Esophagus squamous epithelium (tissue), 5 donors: ENCODE data around the gene IAH1. TPM values are rescaled to one million over a fixed set of nuclear protein-coding genes. Genes with fewer than 3 reads are reported as not detected.

Source experiments
- DNase-seq: peaks from one replicate; lab custom pipeline; 2025; lab: John Stamatoyannopoulos, UW
- H3K27ac ChIP-seq, 4 donors: fragments of 200-600 bp; sonication (generic); one replicate each; pipeline ENCODE4 v1.5.1; 2016 to 2019; ENCODE audit warnings: mild to moderate bottlenecking in 1 of 4
- H3K27me3 ChIP-seq, 4 donors: fragments of 200-600 bp; sonication (generic); 1 replicate in 3 of 4; 2 replicates in 1 of 4; pipeline versions ENCODE4 v1.5.1 to v1.6.0; 2017 to 2021; ENCODE audit warnings: antibody characterized with exemption in 1 of 4
- H3K36me3 ChIP-seq, 3 donors: fragments of 200-600 bp; sonication (generic); one replicate each; pipeline ENCODE4 v1.5.1; 2016 to 2019
- H3K4me1 ChIP-seq, 3 donors: fragments of 200-600 bp; sonication (generic); one replicate each; pipeline ENCODE4 v1.5.1; 2017 to 2019
- H3K4me3 ChIP-seq, 4 donors: fragments of 200-600 bp; sonication (generic); 1 replicate in 3 of 4; 2 replicates in 1 of 4; pipeline ENCODE4 v1.5.1; 2016 to 2019; ENCODE audit warnings: mild to moderate bottlenecking in 2 of 4, moderate library complexity in 1 of 4
- H3K9me3 ChIP-seq, 3 donors: fragments of 200-600 bp; sonication (generic); one replicate each; pipeline ENCODE4 v1.5.1; 2016 to 2019
- POLR2A ChIP-seq, 4 donors: fragments of 450-650 bp; IDR thresholded peaks; one replicate each; pipeline ENCODE4 v1.6.1; 2017; ENCODE audit warnings: antibody characterized with exemption in 4 of 4, mild to moderate bottlenecking in 4 of 4, moderate library complexity in 3 of 4
- WGBS, 2 donors: methylation state at CpG; one replicate each; pipeline ENCODE4 v1.1.5; 2018; 5-methylcytosine and 5-hydroxymethylcytosine counted together
- intact Hi-C: fragments of 100-400 bp; cut with DNase I; formaldehyde crosslinking; loops from one replicate; pipeline ENCODE4 v1.15.0; 2022
- total RNA-seq, 4 donors: library from RNA; depleted of rRNA; stranded (reverse); fragments of >200 nt; gene quantifications; one replicate each; pipeline ENCODE4 v1.1.0, GENCODE V29; 2016
- TF ChIP-seq, protein P1 (sequence below), 6 experiments: fragments of 450-650 bp in 4 of 6; fragments of 200-600 bp in 2 of 6; sonication (generic) in 2 of 6; IDR thresholded peaks; one replicate each; pipeline ENCODE4 v1.5.1; 2016 to 2019; ENCODE audit warnings: antibody characterized with exemption in 6 of 6, mild to moderate bottlenecking in 4 of 6, moderate library complexity in 4 of 6
- donor health status: DM: yes; HTN: yes; CAD: no.

The IAH1 gene
- total RNA-seq, 4 donors from 2014 or later = 6.0 to 47.9 (median 25.2) TPM

DNA sequence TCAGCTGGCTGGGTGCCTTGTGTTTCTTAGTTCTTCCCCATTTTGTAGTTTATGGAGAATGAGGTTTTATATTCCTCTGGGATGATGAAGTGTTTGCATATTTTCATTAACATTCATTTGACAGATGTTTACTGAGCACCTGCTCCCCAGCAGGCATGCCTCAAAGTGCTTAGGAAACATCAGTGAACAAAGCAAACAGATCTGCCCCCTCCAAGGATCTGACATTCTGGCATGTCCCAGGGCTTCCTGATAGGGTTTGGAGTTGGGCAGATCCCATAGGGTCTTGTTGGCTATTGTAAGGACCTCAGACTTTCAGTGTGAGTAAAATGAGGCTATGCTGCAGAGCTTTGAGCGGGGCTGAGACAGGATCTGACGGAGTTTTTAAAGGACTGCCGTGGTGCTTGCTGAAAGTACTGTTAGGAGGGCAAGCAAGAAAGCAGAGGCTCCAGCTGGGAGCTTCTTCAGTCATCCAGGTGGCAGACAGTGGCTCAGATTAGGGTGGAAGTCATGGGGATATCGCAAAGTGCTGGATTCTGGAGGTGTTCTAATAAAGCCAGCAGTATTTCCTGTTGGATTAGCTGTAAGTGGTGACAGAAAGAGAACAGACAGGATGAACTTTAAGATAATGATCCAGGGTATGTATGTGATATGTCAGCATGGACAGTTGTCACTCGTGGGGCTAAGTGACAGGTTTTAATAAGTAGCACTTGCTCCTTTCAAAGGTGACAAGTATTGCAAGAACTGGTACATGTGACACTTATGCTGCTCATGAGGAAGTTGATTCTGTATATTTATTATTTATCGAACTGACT, 11.3 kb upstream of the IAH1 start:
- Histone ChIP-seq H3K9me3 (no peaks in the 10 kb centered on the region), H3K27me3 (no peaks in the 10 kb centered on the region), H3K36me3 (peaks cover 0 to 86% (median 0%) of the 10 kb centered on the region in 3 donors), H3K4me3 (no peak overlapping the region), H3K4me1 (peaks cover 0 to 7% (median 0%) of the 10 kb centered on the region in 3 donors), H3K27ac (no peak overlapping the region)
- intact Hi-C loops = no loop called here
- no peak for DNase-seq
- 79 to 83% methylated on average over 5 to 6 of the region's 6 CpGs for WGBS, 2 donors
- TF ChIP-seq, protein P1, sequence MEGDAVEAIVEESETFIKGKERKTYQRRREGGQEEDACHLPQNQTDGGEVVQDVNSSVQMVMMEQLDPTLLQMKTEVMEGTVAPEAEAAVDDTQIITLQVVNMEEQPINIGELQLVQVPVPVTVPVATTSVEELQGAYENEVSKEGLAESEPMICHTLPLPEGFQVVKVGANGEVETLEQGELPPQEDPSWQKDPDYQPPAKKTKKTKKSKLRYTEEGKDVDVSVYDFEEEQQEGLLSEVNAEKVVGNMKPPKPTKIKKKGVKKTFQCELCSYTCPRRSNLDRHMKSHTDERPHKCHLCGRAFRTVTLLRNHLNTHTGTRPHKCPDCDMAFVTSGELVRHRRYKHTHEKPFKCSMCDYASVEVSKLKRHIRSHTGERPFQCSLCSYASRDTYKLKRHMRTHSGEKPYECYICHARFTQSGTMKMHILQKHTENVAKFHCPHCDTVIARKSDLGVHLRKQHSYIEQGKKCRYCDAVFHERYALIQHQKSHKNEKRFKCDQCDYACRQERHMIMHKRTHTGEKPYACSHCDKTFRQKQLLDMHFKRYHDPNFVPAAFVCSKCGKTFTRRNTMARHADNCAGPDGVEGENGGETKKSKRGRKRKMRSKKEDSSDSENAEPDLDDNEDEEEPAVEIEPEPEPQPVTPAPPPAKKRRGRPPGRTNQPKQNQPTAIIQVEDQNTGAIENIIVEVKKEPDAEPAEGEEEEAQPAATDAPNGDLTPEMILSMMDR (IDR thresholded peaks at IDR 0.05) = no peak
- TF ChIP-seq POLR2A (IDR thresholded peaks at IDR 0.05) = no peak

DNA sequence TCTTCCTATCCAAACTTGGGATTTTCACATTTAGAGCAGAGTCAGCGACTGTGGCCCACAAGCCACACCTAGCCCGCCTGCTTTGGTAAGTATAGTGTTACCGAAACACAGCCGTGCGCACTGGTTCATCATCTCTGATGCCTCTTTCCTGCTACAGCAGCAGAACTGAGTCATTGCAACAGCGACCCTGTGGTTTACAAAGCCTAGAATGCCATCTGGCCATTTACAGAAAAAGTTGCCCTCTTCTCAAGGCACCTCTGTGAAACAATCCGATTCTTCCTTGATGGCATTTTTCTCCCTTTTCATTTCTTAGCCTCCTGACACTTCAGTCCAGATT, 10.7 kb upstream of the IAH1 start:
- DNase-seq = no peak
- TF ChIP-seq POLR2A (IDR thresholded peaks at IDR 0.05) = no peak
- TF ChIP-seq, protein P1 (IDR thresholded peaks at IDR 0.05) = no peak
- Histone ChIP-seq H3K27ac (no peak overlapping the region), H3K4me1 (peaks cover 0 to 8% (median 0%) of the 10 kb centered on the region in 3 donors), H3K9me3 (no peaks in the 10 kb centered on the region), H3K27me3 (no peaks in the 10 kb centered on the region), H3K36me3 (peaks cover 0 to 86% (median 0%) of the 10 kb centered on the region in 3 donors), H3K4me3 (no peak overlapping the region)
- WGBS, 2 donors = 55 to 68% methylated on average over 7 of the region's 7 CpGs
- intact Hi-C loops = no loop called here

DNA sequence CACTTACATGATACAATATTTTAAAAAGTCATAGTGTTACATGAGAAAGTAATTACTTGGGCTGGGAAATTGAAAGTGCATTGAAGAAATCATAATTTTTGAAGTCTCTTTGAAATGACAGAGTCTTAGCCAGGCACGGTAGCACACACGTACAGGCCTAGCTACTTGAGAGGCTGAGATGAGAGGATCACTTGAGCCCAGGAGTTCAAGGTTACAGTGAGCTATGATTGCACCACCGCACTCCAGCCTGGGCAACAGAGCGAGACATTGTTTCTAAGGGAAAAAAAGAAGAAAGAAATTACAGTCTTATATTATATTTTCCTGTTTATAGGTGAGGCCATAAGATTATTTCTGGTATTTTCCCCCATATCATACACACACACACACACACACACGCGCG, 9.2 kb upstream of the IAH1 start:
- TF ChIP-seq, protein P1 (IDR thresholded peaks at IDR 0.05) = no peak
- TF ChIP-seq POLR2A (IDR thresholded peaks at IDR 0.05) = no peak
- no peaks in the 10 kb centered on the region for H3K9me3 ChIP-seq
- H3K27ac ChIP-seq = no peak overlapping the region
- peaks cover 0 to 86% (median 0%) of the 10 kb centered on the region in 3 donors for H3K36me3 ChIP-seq
- H3K27me3 ChIP-seq = no peaks in the 10 kb centered on the region
- WGBS, 2 donors = 68 to 81% methylated on average over 7 of the region's 7 CpGs
- no peak for DNase-seq
- intact Hi-C loops = no loop called here
- H3K4me1 ChIP-seq = peaks cover 0 to 8% (median 0%) of the 10 kb centered on the region in 3 donors
- no peak overlapping the region for H3K4me3 ChIP-seq

DNA sequence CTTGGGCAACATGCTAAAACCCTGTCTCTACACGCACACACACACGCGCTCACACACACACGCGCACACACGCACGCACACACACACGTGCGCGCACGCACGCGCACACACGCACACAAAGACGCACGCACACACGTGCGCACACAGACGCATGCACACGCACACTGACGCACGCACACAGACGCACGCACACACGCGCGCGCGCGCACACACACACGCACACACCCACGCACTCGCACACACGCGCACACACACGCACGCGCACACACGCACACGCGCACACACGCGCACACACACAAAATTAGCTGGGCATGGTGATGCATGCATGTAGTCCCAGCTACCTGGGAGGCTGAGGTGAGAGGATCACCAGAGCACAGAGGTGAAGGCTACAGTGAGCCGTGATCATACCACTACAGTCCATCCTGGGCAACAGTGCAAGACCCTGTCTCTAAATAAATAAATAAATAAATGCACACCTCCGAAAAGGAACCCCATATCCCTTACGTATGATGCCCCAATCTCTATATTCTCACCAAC, 8.1 kb upstream of the IAH1 start:
- no peaks in the 10 kb centered on the region for H3K27me3 ChIP-seq
- TF ChIP-seq, protein P1 (IDR thresholded peaks at IDR 0.05) = no peak
- no peak for TF ChIP-seq POLR2A (IDR thresholded peaks at IDR 0.05)
- H3K4me1 ChIP-seq = peaks cover 0 to 8% (median 0%) of the 10 kb centered on the region in 3 donors
- 92 to 96% methylated on average over 22 to 26 of the region's 46 CpGs for WGBS, 2 donors
- no peak overlapping the region for H3K4me3 ChIP-seq
- intact Hi-C loops = no loop called here
- peaks cover 0 to 84% (median 0%) of the 10 kb centered on the region in 3 donors for H3K36me3 ChIP-seq
- no peak overlapping the region for H3K27ac ChIP-seq
- H3K9me3 ChIP-seq = no peaks in the 10 kb centered on the region
- no peak for DNase-seq

DNA sequence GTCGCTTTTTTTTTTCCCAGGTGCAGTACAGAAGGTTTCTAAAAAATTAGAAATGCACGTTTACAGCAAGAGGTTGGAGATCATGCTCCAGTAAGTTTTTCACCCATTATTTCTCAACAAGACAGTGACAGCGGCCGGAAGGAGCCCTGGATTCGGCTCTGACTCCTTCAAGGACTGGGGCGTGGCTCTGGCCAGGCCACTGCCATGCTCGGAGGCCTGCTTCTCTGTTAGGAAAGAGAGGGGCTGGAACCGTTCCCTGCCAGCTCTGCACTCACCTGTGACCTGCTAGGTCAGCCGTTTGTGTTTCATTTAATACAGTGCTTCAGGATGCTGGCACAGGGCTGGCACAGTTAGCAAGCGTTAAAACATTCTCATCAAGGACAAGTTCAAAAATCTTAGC, 6.7 kb upstream of the IAH1 start:
- 67 to 70% methylated on average over 8 to 10 of the region's 10 CpGs for WGBS, 2 donors
- Histone ChIP-seq H3K4me3 (no peak overlapping the region), H3K4me1 (peaks cover 0 to 8% (median 0%) of the 10 kb centered on the region in 3 donors), H3K36me3 (peaks cover 0 to 84% (median 0%) of the 10 kb centered on the region in 3 donors), H3K27ac (no peak overlapping the region), H3K9me3 (no peaks in the 10 kb centered on the region), H3K27me3 (no peaks in the 10 kb centered on the region)
- no peak for DNase-seq
- intact Hi-C loops = no loop called here
- TF ChIP-seq POLR2A (IDR thresholded peaks at IDR 0.05) = no peak
- TF ChIP-seq, protein P1 (IDR thresholded peaks at IDR 0.05) = no peak
